Body of pancreas (tissue), 4 donors: ENCODE data around the gene HAPLN3. TPM values are rescaled to one million over a fixed set of nuclear protein-coding genes. Genes with fewer than 3 reads are reported as not detected.

Experiments used
- ATAC-seq: fragments of 150-250 bp; one replicate; pipeline ENCODE4 v1.9.1; 2016
- DNase-seq, 4 donors: peaks; one replicate each; pipeline ENCODE4 v3.0.0-alpha.2; 2019
- H3K27ac ChIP-seq, 4 donors: fragments of 200-600 bp; sonication (generic); 1 replicate in 3 of 4; 2 replicates in 1 of 4; pipeline versions ENCODE4 v1.5.1 to v1.6.1; 2016 to 2019; ENCODE audit warnings: mild to moderate bottlenecking in 1 of 4, mixed read lengths in 1 of 4, moderate library complexity in 1 of 4
- H3K27me3 ChIP-seq, 2 donors: fragments of 200-600 bp; sonication (generic); one replicate each; pipeline ENCODE4 v1.6.0; 2016; ENCODE audit warnings: mild to moderate bottlenecking in 1 of 2
- H3K36me3 ChIP-seq, 2 donors: fragments of 200-600 bp; sonication (generic); replicated peaks in 1 of 2; 2 replicates each; pipeline ENCODE4 v1.5.1; 2016; ENCODE audit warnings: low read depth in 2 of 2; ENCODE audit not compliant: insufficient read depth in 1 of 2
- H3K4me1 ChIP-seq: fragments of 200-600 bp; sonication (generic); one replicate; pipeline ENCODE4 v1.6.0; 2016
- H3K4me3 ChIP-seq, 2 donors: fragments of 200-600 bp; sonication (generic); 1 replicate in 1 of 2; 2 replicates in 1 of 2; pipeline ENCODE4 v1.5.1; 2016 to 2019
- H3K9me3 ChIP-seq, 3 donors: fragments of 200-600 bp; sonication (generic); 1 replicate in 2 of 3; 2 replicates in 1 of 3; pipeline ENCODE4 v1.5.1; 2016
- CTCF ChIP-seq, 7 experiments: fragments of 450-650 bp in 4 of 7; fragments of 200-600 bp in 3 of 7; sonication (generic) in 3 of 7; IDR thresholded peaks; one replicate each; pipeline ENCODE4 v1.5.1; 2016 to 2019; ENCODE audit warnings: antibody characterized with exemption in 7 of 7
- POLR2A ChIP-seq, 3 donors: fragments of 450-650 bp; IDR thresholded peaks; one replicate each; pipeline ENCODE4 v1.6.1; 2016; ENCODE audit warnings: antibody characterized with exemption in 3 of 3, mild to moderate bottlenecking in 2 of 3
- WGBS, 2 donors: methylation state at CpG; one replicate each; pipeline ENCODE4 v1.1.5; 2017; 5-methylcytosine and 5-hydroxymethylcytosine counted together
- intact Hi-C: fragments of 100-400 bp; cut with DNase I; formaldehyde crosslinking; loops from one replicate; pipeline ENCODE4 v1.15.1; 2023
- total RNA-seq, 2 donors: library from RNA; depleted of rRNA; stranded (reverse); fragments of >200 nt; gene quantifications; one replicate each; pipeline ENCODE4 v1.1.0, GENCODE V29; 2016

Gene HAPLN3
- total RNA-seq, 2 donors from 2014 or later, result 1.0 to 8.9 TPM

- Histone ChIP-seq H3K27ac (no peak overlapping the region), H3K27me3 (no peaks in the 10 kb centered on the region), H3K9me3 (no peaks in the 10 kb centered on the region), H3K4me1 (peaks cover 7% of the 10 kb centered on the region), H3K36me3 (no peaks in the 10 kb centered on the region), H3K4me3 (no peak overlapping the region)
- intact Hi-C loops, result loop anchor here (10.0 kb wide), 2 partner anchors 109 to 269 kb away; no protein-coding TSS in a partner anchor
- 78 to 83% methylated on average over 1 of the region's 1 CpG for WGBS, 2 donors
- ATAC-seq, result no peak
- TF ChIP-seq CTCF (IDR thresholded peaks at IDR 0.05), result no peak
- no peak for TF ChIP-seq POLR2A (IDR thresholded peaks at IDR 0.05)
- DNase-seq, result no peak
These were observed 10.8 kb upstream of the HAPLN3 start for GRCh38 chr15:88906130-88906529.

GRCh38 chr15:88905576-88905975, 10.2 kb upstream of the HAPLN3 start:
- DNase-seq (no peak), ATAC-seq (no peak)
- intact Hi-C loops, result loop anchor here (10.0 kb wide), 2 partner anchors 109 to 269 kb away; no protein-coding TSS in a partner anchor
- Histone ChIP-seq H3K9me3 (no peaks in the 10 kb centered on the region), H3K27ac (no peak overlapping the region), H3K4me1 (peaks cover 7% of the 10 kb centered on the region), H3K4me3 (no peak overlapping the region), H3K36me3 (no peaks in the 10 kb centered on the region), H3K27me3 (no peaks in the 10 kb centered on the region)
- 67 to 75% methylated on average over 11 of the region's 11 CpGs for WGBS, 2 donors
- TF ChIP-seq POLR2A (IDR thresholded peaks at IDR 0.05) (no peak), CTCF (IDR thresholded peaks at IDR 0.05) (no peak)

- no peak overlapping the region for H3K27ac ChIP-seq
- intact Hi-C loops, result loop anchor here (10.0 kb wide), 2 partner anchors 110 to 270 kb away; no protein-coding TSS in a partner anchor
- DNase-seq, result peak; percentile 76 to 84 (median 80)
- peaks cover 7% of the 10 kb centered on the region for H3K4me1 ChIP-seq
- H3K4me3 ChIP-seq, result no peak overlapping the region
- no peaks in the 10 kb centered on the region for H3K36me3 ChIP-seq
- H3K27me3 ChIP-seq, result no peaks in the 10 kb centered on the region
- peak; percentile 82 for ATAC-seq
- TF ChIP-seq CTCF (IDR thresholded peaks at IDR 0.05) (peak; percentile 87 to 99 (median 93)), POLR2A (IDR thresholded peaks at IDR 0.05) (no peak)
- H3K9me3 ChIP-seq, result no peaks in the 10 kb centered on the region
- WGBS, 2 donors, result 23 to 30% methylated on average over 10 of the region's 10 CpGs
These were observed 9.4 kb upstream of the HAPLN3 start for GRCh38 chr15:88904624-88905327.

- no peak for ATAC-seq
- no peaks in the 10 kb centered on the region for H3K27me3 ChIP-seq
These were observed 8.9 kb upstream of the HAPLN3 start for GRCh38 chr15:88904257-88904623.

More at GRCh38 chr15:88904257-88904623, 8.9 kb upstream of the HAPLN3 start:
- 48 to 57% methylated on average over 2 of the region's 2 CpGs for WGBS, 2 donors
- no peak for DNase-seq
- no peak overlapping the region for H3K4me3 ChIP-seq
- no peaks in the 10 kb centered on the region for H3K36me3 ChIP-seq
- no peak overlapping the region for H3K27ac ChIP-seq
- TF ChIP-seq CTCF (IDR thresholded peaks at IDR 0.05) (no peak), POLR2A (IDR thresholded peaks at IDR 0.05) (no peak)
- H3K9me3 ChIP-seq, result no peaks in the 10 kb centered on the region
- intact Hi-C loops, result loop anchor here (10.0 kb wide), 2 partner anchors 111 to 271 kb away; no protein-coding TSS in a partner anchor
- peaks cover 7% of the 10 kb centered on the region for H3K4me1 ChIP-seq
